ENCODE data around the gene PCNA. TPM values are rescaled to one million over a fixed set of nuclear protein-coding genes. Genes with fewer than 3 reads are reported as not detected.
"Not testable (repeated sequence)": the region's sequence is repeated elsewhere in the genome, so short reads cannot be mapped to it uniquely, and the experiment has no call there.

PCNA gene
- polyA plus RNA-seq, 4 donors: 132 to 209 (median 169) TPM

- DNase-seq (ENCODE audit: low read depth in 4 of 4, low spot score in 3 of 4): no peak
These were observed 18.9 kb downstream of the PCNA start for GRCh38 chr20:5100684-5101347.

GRCh38 chr20:5099909-5100308 is 19.8 kb downstream of the PCNA start:
- not testable (repeated sequence) for DNase-seq (ENCODE audit: low read depth in 4 of 4, low spot score in 3 of 4)

DNA sequence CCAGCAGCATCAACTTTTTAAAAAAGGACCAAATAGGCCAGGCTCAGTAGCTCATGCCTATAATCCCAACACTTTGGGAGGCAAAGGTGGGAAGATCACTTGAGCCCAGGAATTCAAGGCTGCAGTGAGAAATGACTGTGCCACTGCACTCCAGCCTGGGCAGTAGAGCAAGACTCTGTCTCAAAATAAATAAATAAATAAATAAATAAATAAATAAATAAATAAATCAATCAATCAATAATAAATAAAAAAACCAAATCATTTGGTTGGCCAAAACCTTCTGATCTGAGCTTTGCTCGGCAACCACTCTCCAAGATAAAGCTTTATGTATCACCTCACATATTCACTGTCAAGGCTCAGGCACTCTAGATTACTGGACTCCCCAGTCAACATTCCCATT is 20.7 kb downstream of the PCNA start:
- DNase-seq (ENCODE audit: low read depth in 4 of 4, low spot score in 3 of 4): not testable (repeated sequence)

GRCh38 chr20:5096463-5096862 is 23.3 kb downstream of the PCNA start:
- no peak for DNase-seq (ENCODE audit: low read depth in 4 of 4, low spot score in 3 of 4)

- DNase-seq (ENCODE audit: low read depth in 4 of 4, low spot score in 3 of 4): no peak
These were observed 23.8 kb downstream of the PCNA start for GRCh38 chr20:5095931-5096330.

GRCh38 chr20:5095454-5095853 is 24.3 kb downstream of the PCNA start:
- no peak for DNase-seq (ENCODE audit: low read depth in 4 of 4, low spot score in 3 of 4)

- DNase-seq (ENCODE audit: low read depth in 4 of 4, low spot score in 3 of 4): no peak
These were observed 26.9 kb downstream of the PCNA start for GRCh38 chr20:5092765-5093339.

DNA sequence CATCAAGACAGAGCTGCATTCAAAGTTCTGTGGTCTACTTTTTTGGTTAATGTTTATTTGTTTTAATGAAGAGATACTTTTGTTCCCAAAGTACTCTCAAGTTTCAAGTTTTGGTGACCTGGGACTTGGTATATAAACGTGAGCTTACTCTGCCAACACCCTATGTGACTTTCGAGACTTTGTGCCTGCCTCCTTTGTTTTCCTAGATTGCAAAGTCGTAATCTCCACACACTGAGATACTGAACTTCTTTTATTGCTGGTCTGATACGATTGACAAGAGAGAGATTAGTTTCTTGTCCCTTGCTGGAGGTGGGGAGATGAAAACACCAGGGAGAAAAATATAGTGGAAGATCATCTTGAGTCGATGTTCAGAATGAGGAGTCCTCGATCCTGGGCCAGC is 27.9 kb downstream of the PCNA start:
- DNase-seq (ENCODE audit: low read depth in 4 of 4, low spot score in 3 of 4): no peak

GRCh38 chr20:5090191-5090590 is 29.6 kb downstream of the PCNA start:
- no peak for DNase-seq (ENCODE audit: low read depth in 4 of 4, low spot score in 3 of 4)

DNA sequence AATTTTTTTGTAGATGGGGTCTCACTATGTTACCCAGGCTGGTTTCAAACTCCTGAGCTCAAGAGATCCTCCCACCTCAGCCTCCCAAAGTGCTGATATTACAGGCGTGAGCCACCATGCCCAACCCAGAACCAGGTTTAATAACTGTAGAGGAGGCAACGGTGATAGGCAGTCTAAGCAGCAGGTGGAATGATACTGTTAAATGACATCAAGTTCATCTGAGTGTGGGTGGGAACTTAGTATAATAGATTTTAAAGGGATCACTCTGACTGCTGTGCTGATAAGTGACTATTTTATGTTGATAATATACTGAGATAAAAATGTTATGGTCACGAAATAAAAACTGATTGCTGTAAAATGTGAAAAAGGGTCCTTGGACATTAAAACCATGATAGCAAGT is 31.1 kb downstream of the PCNA start:
- DNase-seq (ENCODE audit: low read depth in 4 of 4, low spot score in 3 of 4): no peak

DNA sequence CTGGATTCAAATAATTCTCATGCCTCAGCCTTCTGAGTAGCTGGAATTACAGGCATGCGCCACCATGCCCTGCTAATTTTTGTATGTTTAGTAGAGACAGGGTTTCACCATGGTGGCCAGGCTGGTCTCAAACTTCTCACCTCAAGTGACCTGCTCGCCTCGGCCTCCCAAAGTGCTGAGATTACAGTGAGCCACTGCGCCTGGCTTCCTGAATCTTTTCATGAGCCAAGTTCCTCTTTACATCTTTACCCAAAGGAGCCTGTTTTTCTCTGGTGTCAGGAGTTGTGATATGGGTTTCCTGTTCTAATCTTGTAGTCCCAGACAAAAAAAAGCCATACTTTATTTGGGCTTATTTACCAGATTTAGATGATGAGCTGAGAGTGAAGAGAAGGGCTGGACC is 34.4 kb downstream of the PCNA start:
- no peak for DNase-seq (ENCODE audit: low read depth in 4 of 4, low spot score in 3 of 4)

- no peak for DNase-seq (ENCODE audit: low read depth in 4 of 4, low spot score in 3 of 4)
These were observed 39.3 kb downstream of the PCNA start for GRCh38 chr20:5080384-5080877.

GRCh38 chr20:5078399-5078958 is 41.3 kb downstream of the PCNA start:
- DNase-seq (ENCODE audit: low read depth in 4 of 4, low spot score in 3 of 4): no peak

GRCh38 chr20:5077761-5078387 is 41.9 kb downstream of the PCNA start:
- DNase-seq (ENCODE audit: low read depth in 4 of 4, low spot score in 3 of 4): no peak

DNA sequence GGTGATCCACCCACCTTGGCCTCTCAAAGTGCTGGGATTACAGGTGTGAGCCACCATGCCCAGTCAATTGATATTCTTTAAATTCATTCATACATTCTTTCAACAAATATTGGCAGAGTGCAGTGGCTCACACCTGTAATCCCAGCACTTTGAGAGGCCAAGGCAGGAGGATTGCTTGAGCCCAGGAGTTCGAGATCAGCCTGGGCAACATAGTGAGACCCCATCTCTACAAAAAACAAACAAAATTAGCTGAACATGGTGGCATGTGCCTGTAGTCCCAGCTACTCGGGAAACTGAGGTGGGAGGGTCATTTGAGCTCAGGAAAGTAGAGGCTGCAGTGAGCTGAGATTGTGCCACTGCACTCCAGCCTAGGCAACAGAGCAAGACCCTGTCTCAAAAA is 42.8 kb downstream of the PCNA start:
- not testable (repeated sequence) for DNase-seq (ENCODE audit: low read depth in 4 of 4, low spot score in 3 of 4)

- no peak for DNase-seq (ENCODE audit: low read depth in 4 of 4, low spot score in 3 of 4)
These were observed 45.5 kb downstream of the PCNA start for GRCh38 chr20:5074232-5074674.

GRCh38 chr20:5073660-5074231 is 46.0 kb downstream of the PCNA start:
- no peak for DNase-seq (ENCODE audit: low read depth in 4 of 4, low spot score in 3 of 4)

- no peak for DNase-seq (ENCODE audit: low read depth in 4 of 4, low spot score in 3 of 4)
These were observed 46.8 kb downstream of the PCNA start for GRCh38 chr20:5072756-5073659.

DNA sequence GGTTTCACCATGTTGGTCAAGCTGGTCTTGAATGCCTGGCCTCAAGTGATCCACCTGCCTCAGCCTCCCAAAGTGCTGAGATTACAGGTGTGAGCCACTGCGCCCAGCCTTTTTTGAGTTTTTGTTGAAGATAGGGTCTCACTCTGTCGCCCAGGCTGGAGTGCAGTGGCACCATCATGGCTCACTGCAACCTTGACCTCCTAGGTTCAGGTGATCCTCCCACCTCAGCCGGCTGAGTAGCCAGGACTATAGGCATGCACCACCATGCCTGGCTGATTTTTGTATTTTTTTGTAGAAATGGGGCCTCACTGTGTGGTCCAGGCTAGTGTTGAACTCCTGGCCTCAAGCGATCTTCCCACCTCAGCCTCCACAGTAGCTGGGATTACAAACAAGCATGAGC is 47.8 kb downstream of the PCNA start:
- not testable (repeated sequence) for DNase-seq (ENCODE audit: low read depth in 4 of 4, low spot score in 3 of 4)

DNA sequence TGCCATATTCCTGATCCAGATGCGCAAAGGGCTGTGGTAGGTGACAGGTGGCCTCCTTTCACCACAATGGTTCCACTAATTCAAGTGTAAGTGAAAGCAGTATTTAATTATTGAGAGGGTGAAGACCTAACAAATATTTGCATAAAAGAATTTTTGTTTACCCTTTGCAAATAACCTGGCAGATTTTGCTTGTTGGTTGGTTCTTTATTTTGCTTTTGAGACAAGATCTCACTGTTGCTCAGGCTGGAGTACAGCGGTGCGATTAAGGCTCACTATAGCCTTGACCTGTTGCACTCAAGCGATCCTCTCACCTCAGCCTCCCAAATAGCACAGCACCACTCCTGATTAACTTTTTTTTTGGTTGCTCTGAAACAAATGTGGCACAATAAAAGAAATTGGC is 49.2 kb downstream of the PCNA start:
- no peak for DNase-seq (ENCODE audit: low read depth in 4 of 4, low spot score in 3 of 4)

Measured in left renal pelvis (tissue), 4 donors.